HG02642 (cell line): ENCODE results near the gene DDX49.
"Not testable (repeated sequence)": the region's sequence is repeated elsewhere in the genome, so short reads cannot be mapped to it uniquely, and the experiment has no call there.

Experiments
- ATAC-seq: cut with Tn5 transposase; IDR thresholded peaks from one replicate; pipeline ENCODE4 v1.9.1; 2021; ENCODE audit warnings: mild to moderate bottlenecking; ENCODE audit not compliant: unreplicated experiment, poor library complexity

Gene DDX49

DNA sequence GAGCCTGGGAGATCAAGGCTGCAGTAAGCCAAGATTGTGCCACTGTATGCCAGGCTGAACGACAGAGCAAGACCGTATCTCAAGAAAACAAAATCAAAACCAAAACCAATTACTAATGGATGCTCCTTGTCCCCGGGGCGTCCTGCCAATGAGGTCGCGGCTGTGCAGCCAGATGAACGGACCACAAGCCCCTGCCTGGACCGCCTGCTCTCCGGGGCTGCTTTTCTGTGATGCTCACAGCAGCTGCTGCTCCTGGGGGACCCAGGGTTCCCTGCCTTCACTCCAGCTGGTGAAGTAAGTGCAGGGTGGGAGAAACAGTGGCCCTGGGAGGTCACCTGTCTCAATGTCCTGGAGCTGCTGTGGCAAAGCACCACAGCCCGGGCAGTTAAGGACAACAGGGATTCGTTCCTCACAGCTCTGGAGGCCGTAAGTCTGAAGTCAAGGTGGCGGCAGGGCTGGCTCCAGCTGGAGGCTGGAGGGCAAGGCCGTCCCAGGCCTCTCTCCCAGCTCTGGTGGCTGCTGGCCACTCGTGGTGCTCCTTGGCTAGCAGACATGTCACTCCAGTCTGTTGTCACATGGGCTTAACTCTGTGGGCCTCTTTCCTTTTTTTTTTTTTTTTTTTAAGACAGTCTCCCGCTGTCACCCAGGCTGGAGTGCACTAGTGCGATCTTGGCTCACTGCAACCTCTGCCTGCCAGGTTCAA, 10.4 kb upstream of the DDX49 start:
- no peak for ATAC-seq

DNA sequence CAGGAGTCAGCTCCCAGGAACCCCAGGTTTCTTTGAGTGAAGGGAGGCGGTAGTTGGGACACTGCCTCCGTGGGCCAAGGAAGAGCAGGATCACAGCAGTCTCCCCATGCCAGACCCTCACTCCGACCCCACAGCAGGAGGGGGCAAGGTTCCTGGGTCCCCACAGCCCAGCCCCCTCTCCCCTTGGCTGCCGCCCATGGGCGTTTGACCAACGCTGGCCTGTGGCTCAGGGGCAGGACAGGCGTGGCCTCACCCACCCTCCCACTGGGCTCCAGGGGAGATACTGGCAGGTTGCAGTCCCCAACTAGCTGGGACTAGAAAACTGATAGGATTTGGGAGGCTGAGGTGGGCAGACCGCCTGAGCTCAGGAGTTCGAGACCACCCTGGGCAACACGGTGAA, 9.5 kb upstream of the DDX49 start:
- ATAC-seq: no peak

DNA sequence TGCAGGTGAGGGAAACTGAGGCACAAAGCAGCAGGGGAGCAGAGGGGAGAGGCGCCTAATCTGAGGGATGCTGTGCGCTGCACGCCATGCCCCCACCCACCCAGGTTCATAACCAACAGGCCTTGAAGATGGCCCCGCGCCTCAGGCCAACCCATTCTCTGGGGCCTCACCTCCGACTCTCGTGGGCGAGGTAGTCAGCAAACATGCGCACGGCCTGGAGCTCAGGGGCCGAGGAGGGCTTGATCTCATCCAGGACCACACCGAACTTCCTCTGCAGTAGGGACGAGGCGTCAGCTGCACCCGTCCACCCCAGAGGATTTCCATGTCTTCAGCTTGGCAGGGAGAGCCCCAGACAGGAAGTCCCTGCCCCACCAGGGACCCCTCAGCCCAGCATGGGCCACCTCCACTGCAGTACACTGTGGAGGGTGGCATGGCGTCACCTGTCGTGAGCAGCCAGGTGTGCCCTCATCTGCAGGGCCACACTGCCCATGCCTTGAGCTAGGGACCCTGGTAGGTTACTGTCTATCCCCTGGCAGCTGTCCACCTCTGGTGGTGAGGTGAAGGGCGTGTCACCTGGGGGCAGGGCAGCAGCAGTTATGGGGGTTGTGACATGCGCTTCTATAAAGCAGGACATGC, 8.6 kb upstream of the DDX49 start:
- no peak for ATAC-seq

DNA sequence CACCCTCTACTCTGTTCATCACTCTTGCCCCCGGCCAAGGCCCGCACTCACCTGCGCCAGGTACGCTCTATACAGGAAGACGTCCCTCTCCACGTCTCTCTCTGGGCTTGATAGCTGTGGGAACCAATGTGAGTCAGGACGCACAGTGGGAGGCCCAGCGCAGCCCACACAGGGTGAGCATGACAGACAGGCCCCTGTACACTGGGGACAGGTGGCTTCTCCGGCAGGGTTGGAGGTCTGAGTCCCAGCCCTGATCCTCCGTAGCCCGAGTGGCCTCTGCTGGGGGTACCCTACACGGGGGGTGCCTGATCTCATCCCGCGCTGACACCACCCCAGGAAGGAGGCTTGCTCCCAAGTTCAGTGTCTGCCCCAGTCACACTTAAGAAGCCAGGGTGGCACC, 6.6 kb upstream of the DDX49 start:
- no peak for ATAC-seq

DNA sequence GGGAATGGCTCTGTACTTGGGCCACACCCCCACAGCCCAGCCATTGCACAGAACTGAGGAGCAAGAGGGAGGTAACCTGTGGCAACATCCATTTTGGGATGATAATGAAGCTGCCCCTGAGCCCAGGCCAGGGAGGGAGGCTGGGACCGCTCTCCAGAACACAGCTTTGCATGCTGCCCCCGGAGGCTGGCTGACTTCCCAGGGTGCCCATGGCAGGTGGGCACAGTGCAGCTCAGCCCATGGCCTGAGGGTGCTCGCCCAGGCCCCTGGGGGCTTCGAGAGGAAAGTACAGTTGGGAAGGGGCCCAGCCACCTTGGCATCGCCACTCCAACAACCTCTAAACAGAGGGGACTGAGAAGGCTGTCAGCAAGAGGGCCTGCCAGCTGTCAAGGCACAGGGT, 6.0 kb upstream of the DDX49 start:
- ATAC-seq: no peak

DNA sequence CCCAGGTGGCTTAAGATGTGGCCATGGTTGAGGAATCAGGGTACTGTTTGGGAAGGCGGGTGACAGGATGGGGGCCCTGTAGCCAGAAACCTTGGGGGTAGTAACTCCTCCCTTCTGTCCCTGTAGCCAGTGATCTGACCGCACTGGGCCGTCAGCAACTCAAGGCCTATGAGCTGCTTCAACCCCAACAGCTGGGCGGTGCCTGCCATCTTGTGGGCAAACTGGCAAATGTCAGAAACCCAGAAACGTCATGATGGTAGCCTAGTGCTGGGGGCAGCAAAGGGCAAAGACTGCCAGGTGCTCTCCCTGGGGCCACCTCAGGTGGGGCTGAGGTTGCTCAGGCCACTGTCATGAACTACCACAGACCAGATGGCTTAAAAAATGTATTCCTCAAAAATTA, 3.9 kb upstream of the DDX49 start:
- ATAC-seq: no peak

DNA sequence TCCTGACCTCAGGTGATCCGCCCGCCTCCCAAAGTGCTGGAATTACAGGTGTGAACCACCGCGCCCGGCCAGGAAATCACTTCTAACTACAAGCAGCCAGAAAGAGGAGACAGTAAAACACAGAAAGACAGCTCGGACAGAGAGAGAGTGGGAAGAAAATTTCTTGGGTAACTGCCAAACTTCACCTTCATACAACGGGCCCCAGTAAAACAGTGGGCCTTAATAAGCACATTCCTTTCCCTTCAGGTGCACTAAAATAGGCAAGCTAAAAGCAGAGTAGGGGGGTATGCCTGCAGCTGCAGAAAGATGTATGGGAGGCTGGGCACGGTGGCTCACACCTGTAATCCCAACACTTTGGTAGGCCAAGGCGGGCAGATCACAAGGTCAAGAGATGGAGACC, 1.9 kb upstream of the DDX49 start:
- not testable (repeated sequence) for ATAC-seq

DNA sequence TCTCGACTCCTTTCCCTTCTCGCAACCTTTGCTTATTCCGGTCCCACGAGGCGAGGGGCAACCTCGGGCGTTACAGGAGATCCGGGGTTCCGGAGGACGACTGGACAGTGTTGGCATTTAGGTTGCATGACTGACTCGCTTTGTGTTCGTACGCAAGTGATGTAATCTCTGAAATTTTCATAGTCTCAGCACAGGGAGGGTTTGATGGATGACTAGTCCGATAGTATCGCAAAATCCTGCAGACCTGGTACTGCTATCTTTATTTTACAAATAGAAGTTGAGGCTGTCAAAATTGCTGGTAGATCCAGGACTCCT, 342 bp downstream of the DDX49 start:
- ATAC-seq: no peak

DNA sequence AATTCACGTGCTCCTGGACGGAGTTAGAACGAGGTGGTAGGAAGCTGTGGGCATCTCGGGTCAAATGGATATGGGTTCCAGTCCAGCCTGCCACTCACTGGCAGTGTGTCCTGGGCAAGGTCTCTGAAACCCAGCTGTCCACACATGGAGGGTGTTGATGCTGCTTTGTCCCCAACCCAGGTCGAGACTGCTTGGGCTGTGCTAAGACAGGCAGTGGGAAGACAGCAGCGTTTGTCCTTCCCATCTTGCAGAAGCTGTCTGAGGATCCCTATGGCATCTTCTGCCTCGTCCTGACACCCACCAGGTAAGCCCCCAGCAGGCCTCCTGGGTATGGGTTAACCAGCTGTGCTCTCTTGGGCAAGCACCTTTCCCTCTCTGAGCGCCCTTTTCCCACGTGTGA, 885 bp downstream of the DDX49 start:
- no peak for ATAC-seq

DNA sequence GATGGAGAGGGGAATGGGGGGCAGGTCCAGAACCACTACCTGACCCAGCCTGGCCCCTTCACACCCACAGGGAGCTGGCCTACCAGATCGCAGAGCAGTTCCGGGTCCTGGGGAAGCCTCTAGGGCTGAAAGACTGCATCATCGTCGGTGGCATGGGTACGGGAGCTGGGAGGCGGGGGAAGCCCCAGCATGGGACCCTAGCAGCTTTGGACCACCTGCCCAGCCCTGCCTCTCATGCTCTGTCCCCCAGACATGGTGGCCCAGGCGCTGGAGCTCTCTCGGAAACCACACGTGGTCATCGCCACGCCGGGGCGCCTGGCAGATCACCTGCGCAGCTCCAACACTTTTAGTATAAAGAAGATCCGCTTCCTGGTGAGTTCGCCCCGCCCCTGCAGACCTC, 2.1 kb downstream of the DDX49 start:
- ATAC-seq: no peak

DNA sequence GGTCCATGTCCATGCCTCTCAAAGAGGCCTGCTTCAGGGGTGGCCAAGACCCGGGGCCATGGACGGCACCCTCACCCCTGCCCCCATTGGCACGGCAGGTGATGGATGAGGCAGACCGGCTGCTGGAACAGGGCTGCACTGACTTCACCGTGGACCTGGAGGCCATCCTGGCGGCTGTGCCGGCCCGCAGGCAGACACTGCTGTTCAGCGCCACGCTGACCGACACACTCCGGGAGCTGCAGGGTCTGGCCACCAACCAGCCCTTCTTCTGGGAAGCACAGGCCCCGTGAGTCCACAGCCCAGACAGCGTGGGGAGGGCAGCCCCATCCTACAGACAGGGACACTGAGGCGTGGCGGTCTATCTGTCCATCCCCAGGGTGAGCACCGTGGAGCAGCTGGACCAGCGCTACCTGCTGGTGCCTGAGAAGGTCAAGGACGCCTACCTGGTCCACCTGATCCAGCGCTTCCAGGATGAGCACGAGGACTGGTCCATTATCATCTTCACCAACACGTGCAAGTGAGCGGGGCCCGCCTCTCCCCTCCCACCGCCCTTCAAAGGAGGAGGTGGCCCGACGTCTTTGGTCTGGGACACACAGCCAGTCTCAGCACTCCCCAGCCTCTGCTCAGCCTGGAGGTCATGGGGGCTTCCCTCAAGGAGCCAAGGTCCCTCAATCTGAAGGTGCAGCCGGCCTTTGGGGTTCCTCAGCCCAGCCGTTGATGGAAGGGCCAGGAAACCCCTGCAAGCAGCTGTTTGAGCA, 2.9 kb downstream of the DDX49 start:
- no peak for ATAC-seq

DNA sequence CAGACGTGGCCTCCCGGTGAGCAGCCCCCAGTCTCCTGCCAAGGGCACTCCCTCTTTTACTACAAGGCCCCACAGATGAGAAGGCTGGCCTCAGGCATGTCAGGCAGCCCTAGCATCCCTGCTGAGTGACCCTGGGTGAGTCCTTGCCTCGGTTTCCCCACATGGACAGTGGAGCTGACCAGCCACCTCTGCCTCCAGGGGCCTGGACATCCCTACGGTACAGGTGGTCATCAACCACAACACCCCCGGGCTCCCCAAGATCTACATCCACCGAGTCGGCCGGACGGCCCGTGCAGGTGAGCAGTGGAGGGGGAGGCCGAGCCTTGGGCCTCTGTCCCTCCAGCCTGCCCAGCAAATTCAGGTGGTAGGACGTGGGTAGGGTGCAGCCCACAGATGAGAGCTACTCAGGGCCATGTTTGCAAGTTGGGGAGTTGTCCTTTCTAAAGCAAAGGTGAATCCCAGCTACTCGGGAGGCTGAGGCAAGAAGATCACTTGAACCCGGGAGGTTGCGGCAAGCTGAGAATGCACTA, 5.2 kb downstream of the DDX49 start:
- no peak for ATAC-seq

DNA sequence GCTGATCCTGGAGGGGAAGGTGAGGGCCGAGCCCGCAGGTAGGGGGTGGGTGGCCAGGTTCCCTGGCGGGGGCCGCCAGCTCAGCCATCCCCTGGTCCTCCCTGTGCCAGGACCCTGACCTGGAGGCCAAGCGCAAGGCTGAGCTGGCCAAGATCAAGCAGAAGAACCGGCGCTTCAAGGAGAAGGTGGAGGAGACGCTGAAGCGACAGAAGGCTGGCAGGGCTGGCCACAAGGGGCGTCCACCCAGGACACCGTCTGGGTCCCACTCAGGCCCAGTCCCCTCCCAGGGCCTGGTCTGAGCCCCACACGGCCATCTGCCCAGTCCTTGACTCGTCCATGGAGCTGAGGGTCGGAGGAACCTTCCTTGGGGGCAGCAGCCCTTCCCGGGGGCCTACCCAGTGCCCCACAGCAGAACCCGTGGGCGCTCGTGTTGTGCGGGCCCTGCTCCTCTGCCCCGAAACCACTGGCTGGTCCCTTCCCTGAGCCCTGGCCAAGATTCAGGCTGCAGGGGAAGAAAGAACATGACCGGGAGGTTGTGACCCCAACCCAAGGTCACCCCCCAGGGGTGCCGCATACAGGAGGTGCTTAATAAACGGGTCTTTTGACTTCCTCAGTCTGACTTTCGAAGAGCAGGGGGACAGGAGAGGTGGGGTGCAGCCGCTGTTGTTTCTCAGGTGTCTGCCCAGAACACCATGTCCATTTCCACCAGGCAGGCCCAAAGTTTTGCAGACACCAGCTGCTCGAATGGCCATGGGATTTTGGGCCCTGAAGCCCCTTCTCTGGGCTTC, 8.7 kb downstream of the DDX49 start:
- ATAC-seq: no peak

DNA sequence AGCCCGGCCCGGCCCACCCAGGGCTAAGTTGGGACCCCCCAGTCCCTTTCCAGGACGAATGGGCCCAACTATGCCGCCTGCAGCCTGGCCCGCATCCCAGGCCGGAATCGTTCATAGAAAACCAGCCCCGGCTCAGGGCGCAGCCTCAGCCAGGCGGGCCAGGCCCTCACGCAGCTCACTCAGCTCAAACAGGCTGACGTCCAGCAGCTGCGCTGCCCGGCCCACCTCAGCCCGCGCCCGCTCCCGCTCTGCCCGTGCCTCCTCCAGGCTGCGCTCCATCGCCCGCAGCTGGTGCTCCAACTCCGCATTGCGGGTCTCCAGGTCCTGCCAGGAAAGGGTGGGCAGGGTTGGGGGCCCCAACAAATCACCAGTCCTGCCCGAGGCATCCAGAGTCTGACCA, 9.8 kb downstream of the DDX49 start:
- no peak for ATAC-seq

DNA sequence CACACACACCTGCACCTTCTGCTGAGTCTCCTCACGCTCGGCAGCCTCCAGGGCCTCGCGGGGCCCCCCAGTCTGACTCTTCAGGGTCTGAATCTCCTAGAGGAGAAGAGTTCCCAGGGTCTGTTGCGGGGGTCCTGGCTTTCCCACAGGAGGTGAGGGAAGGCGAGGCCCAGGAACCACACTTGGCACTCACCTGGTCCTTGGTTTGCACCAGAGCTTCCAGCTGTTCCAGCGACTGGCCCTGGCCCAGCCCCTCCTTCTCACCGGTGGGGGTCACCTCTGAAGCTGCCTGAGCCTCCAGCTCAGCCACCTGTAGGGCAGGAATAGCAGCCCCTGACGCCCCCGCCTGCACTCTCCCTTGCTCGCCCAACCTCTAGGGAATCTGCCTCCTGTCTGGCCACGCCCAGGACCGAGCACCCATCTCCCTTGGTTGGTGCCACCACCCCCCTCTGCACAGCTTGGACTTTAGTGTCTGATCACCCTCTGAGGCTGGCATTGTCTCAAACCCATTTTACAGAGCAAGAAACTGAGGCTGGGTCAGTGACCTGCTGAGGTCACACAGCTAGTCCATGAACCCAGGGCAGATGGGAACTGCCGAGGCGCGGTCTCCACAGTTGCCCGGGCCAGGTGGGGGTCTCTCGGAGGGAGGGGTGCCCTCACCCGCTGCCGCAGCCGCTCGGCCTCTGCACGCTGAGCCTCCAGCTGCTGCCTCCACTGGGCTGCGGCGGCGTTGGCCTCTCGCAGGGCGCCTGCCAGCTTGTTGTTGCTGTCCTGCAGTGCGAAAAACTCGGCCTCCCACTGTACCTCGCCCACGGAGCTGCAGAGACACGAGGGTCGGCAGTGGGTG, 12.0 kb downstream of the DDX49 start:
- ATAC-seq: no peak

DNA sequence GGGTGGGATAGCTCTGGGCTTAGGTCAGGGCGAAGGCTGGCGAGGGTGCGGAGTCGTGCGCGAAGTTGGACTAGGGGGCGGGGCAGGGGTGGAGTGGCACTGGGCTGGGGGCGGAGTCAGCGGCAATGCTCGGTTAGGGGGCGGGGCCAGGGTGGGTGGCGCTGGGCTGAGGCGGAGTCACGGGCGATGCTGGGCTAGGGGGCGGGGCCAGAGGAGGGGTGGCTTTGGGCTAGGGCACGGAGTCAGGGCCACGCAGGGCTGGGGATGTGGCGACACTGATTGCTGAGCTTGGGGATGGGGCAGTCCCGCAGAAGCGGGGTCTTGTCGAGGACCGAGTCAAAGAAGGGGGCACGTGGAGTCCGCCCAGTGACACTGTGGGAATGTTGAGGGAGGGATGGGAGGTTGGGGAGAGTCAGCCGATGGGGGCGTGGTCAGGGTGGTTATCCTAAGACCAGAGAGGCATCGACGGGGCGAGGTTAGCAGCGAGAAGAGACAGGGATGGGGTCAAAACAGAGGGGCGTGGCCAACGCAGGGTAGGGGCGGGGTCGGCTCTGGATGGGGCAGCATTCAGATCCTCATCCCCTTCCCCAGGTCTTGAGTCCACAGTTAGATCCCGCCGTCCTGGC, 12.8 kb downstream of the DDX49 start:
- no peak for ATAC-seq

DNA sequence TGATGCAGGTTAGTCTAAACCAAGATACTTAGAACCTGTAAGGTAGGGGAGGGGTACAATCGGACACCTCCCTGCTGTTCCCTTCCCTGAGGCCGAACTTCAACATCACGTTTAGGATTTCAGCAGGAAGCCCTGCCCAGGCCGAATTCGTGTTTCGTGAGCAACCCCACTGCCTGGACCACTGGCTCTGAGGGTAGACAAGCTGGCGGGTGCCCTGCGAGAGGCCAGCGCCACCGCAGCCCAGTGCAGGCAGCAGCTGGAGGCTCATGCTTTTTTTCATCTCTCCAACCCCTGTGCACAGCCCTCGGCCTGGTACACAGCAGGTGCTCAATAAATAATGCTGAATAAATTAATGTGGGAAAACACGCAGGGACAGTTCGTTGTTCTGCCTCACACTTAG, 13.8 kb downstream of the DDX49 start:
- ATAC-seq: no peak

DNA sequence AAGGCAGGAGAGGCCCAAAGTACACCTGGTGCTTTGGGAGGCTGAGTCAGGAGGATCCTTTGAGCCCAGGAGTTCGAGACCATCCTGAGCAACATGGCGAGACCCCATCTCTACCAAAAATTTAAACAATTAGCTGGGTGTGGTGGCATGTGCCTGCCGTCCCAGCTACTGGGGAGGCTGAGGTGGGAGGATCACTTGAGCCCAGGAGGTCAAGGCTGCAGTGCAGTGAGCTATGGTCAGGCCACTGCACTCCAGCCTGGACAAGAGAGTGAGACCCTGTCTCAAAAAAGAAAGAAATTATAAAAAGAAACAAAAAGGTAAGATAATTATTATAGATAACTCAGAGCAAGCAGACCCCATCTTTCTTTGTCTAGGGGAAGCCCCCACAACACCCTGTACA, 19.6 kb downstream of the DDX49 start:
- ATAC-seq: no peak

DNA sequence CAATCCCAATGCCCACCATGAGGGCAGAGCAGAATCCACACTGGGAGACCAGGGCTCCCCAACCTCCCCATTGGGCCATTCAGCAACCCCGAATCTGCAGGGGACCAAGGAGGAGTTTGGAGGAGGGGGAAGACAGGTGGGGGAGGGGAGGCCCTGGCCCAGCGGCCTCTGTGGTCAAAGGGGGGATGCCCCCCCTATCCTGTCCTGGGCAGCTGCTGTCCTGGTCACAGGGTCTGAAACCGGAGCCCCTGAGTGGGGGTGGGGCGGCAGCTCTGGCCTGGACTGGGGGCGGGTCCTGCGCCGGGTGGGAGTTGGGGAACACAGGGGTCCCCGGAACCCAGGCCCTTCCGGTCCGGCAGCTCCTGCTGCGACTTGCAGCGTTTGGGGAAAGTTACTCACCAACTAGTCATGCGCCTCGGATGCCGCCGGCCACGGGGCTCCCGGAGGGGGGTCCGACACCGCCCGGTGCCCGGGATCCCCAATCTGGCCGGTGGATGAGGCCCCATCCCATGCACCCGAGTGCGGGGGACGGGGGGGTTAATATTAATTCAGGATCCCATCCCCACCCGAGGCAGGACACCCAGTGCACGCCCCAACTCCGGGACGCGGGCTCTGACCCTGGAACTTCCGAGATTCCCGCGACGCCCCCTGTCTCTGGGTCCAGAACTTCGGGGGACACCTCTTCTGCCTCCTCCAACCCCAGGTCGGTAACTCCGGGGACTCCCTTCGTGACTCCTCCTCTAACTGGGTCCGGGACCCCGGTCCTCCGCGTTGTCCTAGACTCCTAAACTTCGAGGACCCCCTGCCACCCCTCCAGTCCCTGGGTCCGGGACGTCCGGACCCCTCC, 20.6 kb downstream of the DDX49 start:
- ATAC-seq: no peak
